NCI-H128 (cell line): ENCODE data around the gene RANBP6.

Experiments used
- DNase-seq: peaks from one replicate; lab custom pipeline; 2025; ENCODE audit not compliant: unreplicated experiment; lab: John Stamatoyannopoulos, UW

Gene RANBP6

DNA sequence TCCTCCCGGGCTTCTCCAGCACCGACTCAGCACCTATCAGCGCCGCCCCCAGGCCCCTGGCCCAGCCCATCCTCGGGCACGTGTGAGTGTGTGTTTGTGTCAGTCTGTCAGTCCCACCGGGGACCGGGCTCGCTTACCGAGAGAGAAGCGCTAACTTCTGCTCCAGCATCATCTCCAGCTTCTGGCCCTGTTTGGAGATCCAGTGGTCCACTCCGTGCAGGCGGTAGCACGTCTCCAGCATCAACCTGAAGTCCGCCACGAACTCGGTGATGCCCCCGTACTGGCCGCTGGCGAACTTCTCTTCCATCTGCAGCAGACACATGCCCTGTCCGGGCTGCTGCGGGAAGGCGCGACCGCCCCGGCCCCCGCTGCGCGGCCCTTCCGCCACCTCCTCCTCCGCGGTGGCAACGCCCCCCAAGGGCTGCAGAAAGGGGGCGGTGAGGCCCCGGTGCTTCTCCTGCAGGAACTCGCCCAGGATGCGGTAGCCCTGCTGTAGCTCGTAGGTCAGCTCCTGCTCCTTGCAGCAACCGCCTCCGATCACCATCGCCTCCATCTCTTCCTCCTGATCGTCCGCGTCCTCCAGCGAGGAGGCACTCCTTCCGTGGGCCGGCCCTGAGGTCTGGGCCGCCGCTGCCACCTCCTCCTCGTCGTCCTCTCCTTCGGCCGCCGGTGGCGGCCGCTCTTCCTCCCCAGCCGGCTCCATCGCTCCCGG is 8.2 kb downstream of the RANBP6 start:
- peak; percentile 71 for DNase-seq

DNA sequence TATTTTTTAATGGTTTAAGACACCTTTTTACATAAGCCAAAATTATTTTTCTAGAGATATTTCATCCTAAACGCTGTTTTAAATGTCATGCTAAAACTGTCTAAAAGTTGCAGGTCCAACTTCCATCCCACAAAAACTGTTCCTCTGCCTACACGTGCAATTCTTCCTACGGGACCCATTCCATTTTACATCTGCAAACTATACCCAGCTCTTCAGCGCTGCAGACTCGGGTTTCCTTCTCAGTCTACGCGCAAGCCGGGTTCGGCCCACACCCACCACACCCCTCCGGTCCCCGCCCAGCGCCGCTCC is 8.7 kb downstream of the RANBP6 start:
- DNase-seq: no peak

DNA sequence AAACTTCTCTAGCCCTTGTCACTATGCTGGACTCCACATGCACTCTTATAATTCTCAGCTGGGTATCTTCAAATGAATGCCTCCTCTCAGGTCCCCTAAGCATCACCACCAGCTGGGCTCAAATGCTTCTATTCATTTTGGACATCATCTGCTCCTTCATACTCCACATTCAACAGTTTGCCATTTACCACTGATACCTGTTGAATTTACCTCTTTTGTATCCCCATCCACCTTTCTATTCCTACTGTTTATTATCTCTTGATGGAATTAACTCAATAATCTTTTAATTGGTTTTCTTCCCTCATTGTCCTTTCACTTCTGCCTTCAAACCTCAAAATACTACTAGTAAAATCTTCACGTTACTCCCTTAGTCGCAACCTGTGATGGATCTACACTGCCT is 14.5 kb downstream of the RANBP6 start:
- DNase-seq: no peak

DNA sequence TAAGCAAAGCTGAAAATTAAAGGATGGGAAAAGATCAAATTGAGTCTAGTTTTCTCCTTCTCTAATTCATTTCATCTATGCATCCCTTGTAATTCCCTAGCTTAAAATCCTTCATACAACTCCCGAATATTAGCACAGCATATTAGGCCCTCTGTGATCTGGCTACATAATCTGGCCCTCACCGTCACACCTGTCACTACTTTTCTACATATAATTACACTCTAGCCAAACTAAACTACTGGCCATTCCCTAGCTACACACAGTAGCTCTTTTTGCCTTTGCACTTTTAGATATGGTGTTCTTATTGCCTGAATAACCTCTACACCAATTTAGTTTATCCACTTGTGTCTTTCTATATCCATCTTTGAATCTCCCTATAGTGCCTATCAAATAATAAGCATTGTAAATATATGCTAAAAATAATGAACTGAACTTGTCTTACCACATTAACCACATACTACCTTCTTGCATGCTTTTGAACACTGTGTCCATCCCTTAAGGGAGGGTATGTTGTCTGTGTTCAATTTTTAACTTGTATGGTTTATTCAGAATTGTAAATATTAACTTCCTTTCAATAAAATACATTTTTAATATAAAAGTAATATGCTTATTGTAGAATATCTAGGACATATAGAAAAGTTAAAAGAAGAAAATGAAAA is 15.9 kb downstream of the RANBP6 start:
- DNase-seq: no peak

DNA sequence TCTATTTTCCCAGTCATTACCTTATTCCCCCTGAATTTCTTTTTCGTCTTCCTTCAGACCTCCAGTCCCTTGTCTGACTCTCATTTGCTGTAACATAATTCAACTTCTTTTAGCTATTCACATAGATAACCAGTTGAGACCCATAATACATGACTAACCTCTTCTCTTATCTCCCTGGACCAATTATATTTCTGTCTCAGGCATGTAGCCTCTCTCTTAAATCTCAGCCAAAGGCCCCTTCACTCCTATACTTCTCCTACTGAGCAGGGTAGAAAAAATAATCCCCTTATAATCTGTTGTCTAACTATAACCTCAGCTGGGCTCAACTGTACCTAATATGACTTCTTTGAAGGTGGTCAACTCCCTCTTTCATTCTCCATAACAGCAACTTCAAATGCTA is 20.9 kb downstream of the RANBP6 start:
- DNase-seq: no peak

DNA sequence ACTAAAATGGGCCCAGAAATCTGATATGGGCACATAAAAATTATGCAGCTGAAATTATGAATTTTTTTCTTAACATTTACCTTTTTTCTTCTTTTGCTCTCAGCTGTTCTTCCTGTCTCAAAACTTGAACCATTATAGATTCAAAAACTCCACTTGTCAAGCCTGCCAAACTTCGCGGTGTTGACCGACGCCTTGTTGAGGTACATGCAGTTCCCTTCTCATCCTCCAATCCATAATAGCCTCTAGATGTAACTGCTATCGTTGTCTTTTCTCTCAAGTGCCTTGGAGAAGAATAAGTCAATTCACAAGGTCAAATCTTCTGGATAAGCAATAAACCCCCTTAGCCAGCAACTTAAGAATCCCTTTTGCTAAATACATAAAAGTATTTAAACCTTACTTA is 27.2 kb downstream of the RANBP6 start:
- no peak for DNase-seq

DNA sequence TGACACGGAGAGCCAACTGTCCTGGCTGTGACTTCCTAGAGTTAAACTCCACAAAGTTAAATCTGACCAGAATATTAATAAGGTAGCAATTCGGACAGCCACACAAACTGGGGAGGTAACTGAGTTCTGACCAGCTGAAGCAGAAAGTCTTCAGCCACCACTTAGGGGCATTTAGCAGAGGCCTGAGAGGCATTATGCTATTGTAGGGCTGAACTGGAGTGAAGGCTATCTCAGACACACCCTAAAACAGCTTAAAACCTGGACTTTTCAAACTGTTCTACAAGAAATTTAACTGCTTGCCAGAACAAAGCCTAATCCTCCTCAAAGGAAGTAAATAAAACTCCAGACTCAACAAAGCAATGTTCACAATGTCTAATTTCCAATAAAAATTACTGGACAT is 32.4 kb downstream of the RANBP6 start:
- DNase-seq: no peak

DNA sequence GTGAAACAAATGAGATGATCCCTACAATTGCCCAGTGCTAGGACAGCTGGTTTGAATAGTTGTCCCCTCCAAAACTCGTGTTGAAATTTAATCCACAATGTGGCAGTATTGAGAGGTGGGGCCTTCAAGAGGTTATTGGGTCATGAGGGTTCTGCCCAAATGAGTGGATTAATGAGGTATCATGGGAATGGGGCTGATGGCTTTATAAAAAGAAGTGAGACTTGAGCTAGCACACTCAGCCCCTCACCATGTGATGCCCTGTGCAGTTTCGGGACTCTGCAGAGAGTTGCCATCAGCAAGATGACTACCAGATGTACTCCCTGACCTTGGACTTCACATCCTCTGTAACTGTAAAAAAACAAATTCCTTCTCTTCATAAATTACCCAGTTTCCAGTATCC is 33.1 kb downstream of the RANBP6 start:
- DNase-seq: no peak

DNA sequence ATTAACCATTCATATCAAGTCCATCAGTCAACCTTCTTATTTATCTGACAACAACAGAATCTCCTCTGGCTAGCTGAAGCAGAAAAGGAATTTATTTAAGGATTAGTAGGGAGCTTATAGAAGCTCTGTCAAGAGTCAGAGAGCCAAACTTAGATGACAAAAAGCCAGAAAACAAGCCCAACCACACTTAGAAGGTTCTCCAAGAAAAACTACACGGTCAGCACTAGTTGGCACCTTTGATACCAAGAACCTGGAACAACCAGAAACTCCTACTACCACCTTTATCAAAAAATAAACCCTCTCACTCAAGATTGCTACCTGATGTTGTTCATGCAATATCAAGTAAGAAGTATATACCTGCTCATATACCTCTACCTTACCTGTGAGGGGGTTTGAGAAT is 36.9 kb downstream of the RANBP6 start:
- DNase-seq: no peak

DNA sequence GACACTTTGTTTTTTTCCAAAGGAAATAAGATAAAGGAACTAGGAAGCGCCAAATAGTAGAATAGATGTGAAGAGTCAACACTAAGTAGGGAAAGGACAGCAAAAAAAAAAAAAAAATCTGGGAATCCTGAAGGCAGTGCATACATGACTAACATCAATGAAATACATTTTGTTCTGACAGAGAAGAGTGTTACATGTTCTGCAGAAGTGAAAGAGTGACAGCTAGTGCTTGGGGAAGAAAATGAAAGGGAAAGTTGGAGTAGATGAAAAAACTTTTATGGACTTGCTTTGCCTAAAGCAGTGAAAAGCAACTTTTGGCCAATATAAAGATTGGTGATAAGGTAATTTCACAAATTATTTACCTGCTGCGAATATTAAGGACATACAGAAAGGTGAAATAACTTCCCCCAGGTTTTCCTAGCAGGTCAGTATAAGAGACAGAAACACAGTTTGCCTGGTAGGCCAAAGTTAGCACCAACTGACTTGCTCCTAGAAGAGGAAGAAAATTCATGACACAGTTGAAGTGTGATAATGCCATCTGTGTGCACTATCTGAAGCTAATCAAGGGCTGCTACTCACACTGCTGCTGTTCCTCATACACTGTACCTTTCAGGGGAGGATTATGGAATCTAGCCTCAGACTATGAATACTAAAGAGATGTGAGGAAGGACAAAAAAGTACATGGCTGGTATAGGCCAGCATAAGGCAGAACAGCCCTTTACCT is 38.6 kb downstream of the RANBP6 start:
- DNase-seq: no peak

DNA sequence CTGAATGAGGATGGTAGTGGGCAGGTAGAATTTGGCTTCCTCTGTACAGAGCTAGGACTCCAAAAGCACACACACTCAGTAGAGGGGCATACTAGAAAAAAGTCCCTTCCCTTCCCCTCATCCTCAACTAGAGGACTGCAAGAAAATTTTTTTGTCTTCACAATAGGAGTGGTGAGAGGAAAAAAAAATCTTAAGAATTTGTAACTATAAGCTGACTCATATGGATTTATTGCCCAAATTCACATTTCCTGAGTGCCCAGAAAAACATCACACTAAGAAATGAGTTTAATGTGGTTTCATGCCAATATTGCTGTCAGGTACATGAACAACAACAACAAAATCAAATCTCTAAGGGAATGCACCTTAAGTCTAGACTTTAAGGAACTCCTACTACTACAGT is 43.7 kb downstream of the RANBP6 start:
- DNase-seq: no peak
